ENCODE data around the gene SLC13A3.

The SLC13A3 gene

DNA sequence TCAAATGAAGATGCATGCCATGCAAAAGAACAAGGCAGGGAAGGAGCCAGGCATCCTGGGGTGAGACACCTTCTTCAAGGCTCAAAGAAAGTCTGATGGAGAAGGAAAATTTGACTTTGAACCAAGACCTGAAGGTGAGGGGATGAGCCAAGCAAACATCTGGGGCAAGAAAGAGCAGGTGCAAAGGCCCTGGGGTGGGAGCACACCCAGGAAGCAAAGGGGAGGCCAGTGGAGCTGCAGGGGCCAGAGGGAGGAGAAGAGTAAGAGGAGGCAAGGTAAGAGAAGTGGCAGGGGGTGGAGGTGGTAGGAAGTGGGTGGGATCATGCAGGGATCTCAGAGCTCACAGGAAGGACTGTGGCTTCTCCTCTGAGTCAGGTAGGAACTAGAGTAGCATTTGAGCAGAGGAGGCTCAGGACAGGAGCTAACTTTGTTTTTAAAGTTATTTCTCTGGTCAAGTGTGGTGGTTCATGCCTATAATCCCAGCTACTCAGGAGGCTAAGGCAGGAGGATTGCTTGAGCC, 49.6 kb downstream of the SLC13A3 start:
- DNase-seq, result no peak

DNA sequence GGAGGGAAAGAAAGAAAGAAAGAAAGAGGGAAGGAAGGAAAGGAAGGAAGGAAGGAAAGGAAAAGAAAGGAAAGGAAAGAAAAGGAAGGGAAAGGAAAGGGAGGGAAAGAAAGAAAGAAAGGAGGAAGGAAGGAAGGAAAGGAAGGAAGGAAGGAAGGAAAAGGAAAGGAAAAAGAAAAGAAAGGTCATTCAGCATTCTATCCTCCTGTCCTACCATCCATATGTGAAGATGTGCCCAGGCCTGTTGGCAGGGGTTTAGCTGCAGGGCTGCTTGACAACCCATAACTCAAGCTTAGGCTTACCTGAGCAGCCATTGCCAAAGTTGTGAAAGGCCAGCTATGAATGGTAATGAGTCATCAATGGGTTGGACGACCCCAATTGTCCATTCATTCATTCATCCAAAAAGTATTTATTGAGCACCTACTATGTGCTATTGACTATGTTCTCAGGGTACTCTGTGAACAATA, 50.9 kb downstream of the SLC13A3 start:
- no peak for DNase-seq

- no peak for DNase-seq
Measured at GRCh38 chr20:46599227-46599987, 51.9 kb downstream of the SLC13A3 start.

- DNase-seq, result no peak
Measured at GRCh38 chr20:46595933-46596332, 55.3 kb downstream of the SLC13A3 start.

DNA sequence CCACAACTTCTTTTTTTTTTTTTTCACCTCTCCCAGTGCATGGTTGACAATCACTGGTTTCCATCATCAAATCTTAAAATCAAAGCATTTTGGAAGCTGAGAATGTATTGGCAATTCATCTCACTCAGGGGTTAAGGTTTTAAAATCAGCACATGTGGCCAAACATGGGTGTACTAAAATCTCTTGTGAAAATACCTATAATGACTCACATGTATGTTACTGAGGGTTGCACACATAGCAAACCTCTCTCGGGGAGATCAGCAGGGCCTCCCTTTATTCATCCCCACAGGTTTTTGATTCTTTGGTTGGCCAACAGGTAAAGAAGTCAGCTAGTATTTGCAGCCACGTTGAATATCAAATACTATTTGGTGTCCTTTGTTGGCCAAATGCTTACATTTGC, 56.5 kb downstream of the SLC13A3 start:
- DNase-seq, result no peak

DNA sequence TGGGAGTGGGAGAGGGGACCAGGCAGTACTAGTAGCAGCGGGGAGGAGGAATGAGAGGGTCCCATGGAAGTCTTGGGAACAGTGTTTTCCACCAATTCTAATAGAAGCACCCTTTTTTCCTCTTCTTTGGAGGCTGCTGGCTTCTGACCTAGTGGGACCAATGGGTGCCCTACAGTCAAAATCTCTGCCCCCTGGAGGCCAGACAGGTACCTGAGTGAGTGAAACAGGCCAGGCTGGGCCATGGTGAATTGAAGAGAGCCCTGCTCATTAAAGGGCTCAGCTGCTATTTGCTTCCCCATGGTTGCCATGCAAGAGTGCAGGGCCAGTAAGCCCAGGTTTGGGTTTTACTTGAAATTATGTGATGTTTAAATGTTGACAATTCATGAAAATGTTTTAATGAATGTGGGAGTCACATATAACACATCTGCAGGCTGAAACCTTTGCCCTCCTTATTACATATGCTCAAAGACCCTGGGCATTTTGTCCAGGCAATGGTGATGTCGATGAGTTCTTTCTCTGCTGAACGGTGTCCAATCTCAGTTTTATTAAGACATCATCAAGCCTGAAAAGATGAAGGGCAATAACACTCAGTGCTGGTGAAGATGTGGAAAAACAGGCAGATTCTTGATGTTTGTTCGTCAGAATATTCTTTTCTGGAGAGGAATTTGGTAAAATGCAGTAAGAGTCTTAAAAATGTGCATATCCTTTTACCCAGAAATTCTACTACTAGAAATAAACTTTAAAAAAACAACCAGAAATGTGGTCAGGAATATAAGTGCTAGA, 58.5 kb downstream of the SLC13A3 start:
- DNase-seq, result no peak

DNA sequence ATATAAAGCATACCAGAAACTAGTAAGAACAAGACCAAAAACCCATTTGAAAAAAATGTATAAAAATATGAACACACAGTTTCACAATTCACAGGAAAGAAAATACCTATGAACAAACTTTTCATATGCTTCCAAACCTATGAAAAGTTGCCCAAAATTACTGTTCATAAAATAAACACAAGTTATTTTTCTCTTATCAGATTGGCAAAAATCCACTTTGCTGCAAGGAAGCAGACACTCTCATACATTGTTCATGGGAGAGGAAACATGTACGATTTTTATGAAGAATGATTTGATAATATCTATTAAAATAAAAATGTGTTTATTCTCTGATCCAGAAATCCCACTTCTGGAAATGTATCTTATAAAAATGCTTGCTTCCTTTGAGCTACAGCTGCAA, 60.8 kb downstream of the SLC13A3 start:
- DNase-seq, result no peak

DNA sequence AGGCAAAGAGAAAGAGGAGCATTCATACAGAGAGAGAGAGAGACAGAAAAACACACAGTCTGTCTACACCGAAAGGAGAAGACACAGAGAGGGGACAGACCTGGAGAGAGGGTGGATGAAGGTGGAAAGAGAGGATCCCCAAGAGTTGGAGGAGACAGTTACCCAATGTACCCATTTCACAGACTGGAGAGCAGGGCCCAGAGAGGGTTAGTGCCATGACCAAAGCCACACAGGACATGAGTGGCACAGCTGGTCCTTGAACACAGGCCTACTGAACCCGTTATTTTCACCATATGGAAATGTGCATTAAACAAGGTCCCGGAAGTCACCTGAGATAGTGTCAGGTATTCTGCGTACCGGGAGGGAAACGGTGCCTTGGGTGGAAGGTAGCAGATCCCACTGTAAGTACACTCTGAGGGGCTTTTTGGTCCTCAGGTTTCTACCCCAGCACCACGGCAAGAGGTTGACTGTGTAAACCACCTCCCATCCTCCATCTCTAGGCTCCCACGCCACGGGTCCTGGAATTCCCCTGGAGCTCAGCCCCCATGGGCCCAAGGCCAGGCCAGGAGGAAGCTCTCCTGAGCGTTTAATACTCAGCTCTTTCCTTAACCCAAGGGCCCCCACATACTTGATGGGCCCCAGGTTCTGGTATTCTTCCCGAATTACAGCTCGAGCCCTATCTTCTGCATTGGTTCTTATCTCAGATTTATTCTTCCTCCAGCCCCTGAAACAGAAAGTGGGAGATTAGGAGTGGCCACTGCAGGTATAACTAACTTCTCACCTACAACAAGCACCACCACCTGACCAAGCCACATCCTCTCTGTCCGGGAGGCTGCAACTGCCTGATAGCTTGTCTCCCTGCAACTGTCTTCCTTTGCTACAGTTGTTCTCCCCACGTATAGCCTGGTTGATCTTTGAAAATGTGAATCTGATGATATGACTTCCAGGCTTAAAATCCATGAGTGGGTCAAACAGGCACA, 62.4 kb downstream of the SLC13A3 start:
- peak in 1 of 2 donors; percentile 2 for DNase-seq

DNA sequence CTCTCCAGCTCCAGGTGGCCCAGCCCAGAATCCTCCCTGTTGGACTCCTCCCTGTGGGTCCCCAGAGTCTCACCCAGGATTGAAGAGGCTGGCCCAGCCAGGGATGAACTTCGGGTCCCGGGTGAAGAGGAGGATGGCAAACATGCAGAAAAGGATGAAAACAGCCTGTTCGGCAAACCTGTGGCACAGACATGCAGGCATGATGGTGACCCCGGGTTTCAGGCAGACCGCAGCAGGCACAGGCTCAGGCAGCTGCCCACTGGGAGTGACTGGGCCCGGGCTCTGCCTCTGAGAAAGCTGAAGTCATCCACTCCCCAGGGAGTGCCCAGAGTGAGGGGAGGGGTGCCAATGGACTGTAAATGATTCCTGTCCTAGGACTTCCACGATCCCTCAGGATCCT, 63.3 kb downstream of the SLC13A3 start:
- no peak for DNase-seq

- DNase-seq, result no peak
Measured at GRCh38 chr20:46586724-46587123, 64.5 kb downstream of the SLC13A3 start.

GRCh38 chr20:46584508-46584907, 66.8 kb downstream of the SLC13A3 start:
- DNase-seq, result no peak

GRCh38 chr20:46583411-46584214, 67.6 kb downstream of the SLC13A3 start:
- no peak for DNase-seq

DNA sequence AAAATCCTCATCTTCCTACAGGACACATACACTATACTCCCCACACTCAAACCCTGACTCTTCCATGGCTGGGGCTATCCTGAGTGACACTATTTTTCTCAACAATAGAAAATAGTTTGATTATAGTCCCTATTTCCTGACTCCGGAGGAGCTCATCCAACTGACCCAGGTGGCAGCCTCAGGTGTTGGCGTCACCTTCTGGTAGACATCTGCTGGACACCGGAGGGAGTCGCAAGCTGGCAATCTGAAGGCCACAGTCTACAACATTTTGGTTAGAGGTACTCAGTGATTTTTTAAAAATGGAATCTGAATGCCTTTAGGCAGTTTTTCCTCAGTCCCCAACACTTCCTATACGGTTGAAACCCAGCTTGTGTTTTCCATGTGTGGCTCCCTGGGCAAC, 68.6 kb downstream of the SLC13A3 start:
- DNase-seq, result no peak

- DNase-seq, result no peak
Measured at GRCh38 chr20:46581391-46581790, 69.9 kb downstream of the SLC13A3 start.

DNA sequence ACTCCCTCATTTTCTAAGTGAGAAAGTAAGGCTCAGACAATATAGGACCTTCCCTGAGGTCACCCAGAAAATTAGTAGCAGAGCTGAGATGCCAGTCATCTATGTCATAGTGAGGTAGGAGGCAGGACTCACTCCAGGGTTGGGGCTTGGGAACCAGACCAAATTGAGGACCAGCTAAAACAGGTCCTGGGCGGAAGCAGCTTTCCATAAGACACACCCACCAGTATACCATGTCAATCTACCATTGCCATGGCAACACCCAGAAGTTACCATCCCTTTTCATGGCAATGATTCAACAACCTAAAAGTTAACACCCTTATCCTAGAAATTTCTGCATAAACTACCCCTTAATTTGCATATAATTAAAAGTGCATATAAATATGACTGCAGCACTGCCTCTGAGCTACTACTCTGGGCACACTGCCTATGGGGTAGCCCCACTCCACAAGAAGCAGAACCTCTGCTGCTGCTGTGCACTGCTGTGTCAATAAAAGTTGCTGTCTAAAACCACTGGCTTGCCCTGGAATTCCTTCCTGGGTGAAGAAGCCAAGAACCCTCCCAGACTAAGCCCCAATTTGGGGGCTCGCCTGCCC, 70.5 kb downstream of the SLC13A3 start:
- no peak for DNase-seq

- DNase-seq, result no peak
Measured at GRCh38 chr20:46578745-46579144, 72.5 kb downstream of the SLC13A3 start.

- no peak for DNase-seq
Measured at GRCh38 chr20:46576774-46577395, 74.4 kb downstream of the SLC13A3 start.

- DNase-seq, result no peak
Measured at GRCh38 chr20:46575937-46576461, 75.3 kb downstream of the SLC13A3 start.

DNA sequence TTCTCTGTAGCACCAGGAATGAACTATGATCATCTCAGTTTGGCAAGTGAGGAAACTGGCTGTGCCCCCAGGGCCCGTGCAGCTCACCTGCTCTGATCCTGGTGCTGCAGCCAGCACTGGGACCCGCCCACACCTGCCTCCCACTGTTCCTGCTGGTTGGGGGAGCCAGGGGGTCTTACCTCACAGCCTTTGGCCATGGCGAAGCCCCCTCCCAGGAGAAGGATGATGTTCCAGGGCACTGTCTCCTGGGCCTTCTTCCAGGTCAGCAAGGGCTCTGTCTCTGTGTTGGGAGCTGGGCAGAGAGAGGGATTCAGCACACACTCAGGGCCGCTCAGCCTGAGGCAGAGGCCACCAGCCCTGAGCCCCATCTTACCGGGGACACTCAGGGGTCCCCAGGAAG, 75.9 kb downstream of the SLC13A3 start:
- no peak for DNase-seq

DNA sequence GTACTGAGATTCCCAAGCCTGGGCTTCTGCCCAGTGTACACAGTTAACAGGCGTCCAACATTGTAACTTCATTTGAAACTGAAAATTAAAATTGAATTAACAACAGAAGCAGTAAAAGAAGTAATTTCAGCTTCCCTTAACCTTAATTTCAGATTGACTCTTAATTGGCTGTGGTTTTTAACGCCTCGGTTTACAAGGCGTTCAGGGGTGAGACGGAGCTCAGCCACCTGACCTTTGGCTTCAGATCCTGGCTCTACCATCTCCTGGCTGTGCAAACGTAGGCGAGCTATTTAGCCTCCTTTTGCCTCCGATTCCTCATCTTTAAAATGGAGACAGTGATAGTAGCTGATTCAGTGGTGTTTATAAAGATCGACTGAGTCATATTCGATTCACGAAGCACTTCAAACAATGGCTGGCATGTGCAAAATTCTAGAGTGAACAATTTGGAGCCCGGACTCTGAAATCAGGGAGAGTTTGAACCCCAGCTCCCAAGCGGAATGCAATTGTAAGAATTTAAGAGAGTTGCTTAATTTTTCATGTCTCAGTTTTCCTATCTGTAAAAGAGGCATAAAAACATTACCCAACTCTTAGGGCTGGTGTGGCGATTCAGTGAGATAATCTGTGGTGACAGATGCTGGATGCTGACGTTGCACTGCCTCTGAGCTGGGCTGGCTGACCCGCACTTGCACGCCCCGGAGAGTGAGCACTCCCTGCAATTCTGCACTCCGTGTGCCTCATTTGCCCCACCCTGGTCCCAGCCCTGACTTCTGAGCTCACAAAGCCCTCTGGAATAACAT, 77.3 kb downstream of the SLC13A3 start:
- DNase-seq, result no peak

All from CD4-positive, alpha-beta T cell treated with Interleukin-4 for 1 hour (primary cell).